SK-N-SH treated with all-trans-retinoic acid at 6 μM for 48 hours (cell line): ENCODE measurements around the gene VPS9D1.

Experiments used
- TCF4 ChIP-seq: fragments of 250-450 bp; sonication (Bioruptor Pico); IDR thresholded peaks from 2 replicates; pipeline ENCODE4 v1.8.0; 2021; ENCODE audit warnings: mild to moderate bottlenecking, moderate library complexity, borderline replicate concordance
- TSHZ2 ChIP-seq: fragments of 250-450 bp; sonication (Bioruptor Pico); IDR thresholded peaks from 2 replicates; pipeline ENCODE4 v1.5.0; 2020; ENCODE audit warnings: mild to moderate bottlenecking, moderate library complexity
- ZFP3 ChIP-seq: fragments of 250-450 bp; sonication (Bioruptor Pico); IDR thresholded peaks from 2 replicates; pipeline ENCODE4 v1.5.0; 2020; ENCODE audit warnings: mild to moderate bottlenecking, moderate library complexity
- ZNF70 ChIP-seq: fragments of 450-650 bp; formaldehyde crosslinking; IDR thresholded peaks from 2 replicates; pipeline ENCODE4 v1.5.0; 2020; ENCODE audit warnings: mild to moderate bottlenecking, moderate library complexity

GRCh38 chr16:89691986-89692569 lies 28.6 kb downstream of the VPS9D1 start:
- TF ChIP-seq TCF4 (no peak), ZFP3 (CRISPR knock-in tag) (no peak), ZNF70 (CRISPR knock-in tag) (no peak), TSHZ2 (CRISPR knock-in tag) (no peak)
